HG02759 (cell line): Measurements from ENCODE around the gene BAIAP2.

Source experiments
- ATAC-seq: cut with Tn5 transposase; IDR thresholded peaks from one replicate; pipeline ENCODE4 v1.9.1; 2021; ENCODE audit warnings: mild to moderate bottlenecking, moderate library complexity; ENCODE audit not compliant: unreplicated experiment

The BAIAP2 gene

GRCh38 chr17:81049372-81049911, 14.5 kb downstream of the BAIAP2 start:
- ATAC-seq = no peak

- no peak for ATAC-seq
These were observed 15.1 kb downstream of the BAIAP2 start for GRCh38 chr17:81049973-81050551.

- no peak for ATAC-seq
These were observed 16.0 kb downstream of the BAIAP2 start for GRCh38 chr17:81050645-81051625.

- ATAC-seq = no peak
These were observed 17.4 kb downstream of the BAIAP2 start for GRCh38 chr17:81052199-81052997.

GRCh38 chr17:81053041-81053970, 18.4 kb downstream of the BAIAP2 start:
- ATAC-seq = no peak

- no peak for ATAC-seq
These were observed 19.4 kb downstream of the BAIAP2 start for GRCh38 chr17:81054308-81054707.

- no peak for ATAC-seq
These were observed 20.0 kb downstream of the BAIAP2 start for GRCh38 chr17:81054881-81055370.

GRCh38 chr17:81056312-81056711, 21.4 kb downstream of the BAIAP2 start:
- no peak for ATAC-seq

- no peak for ATAC-seq
These were observed 22.3 kb downstream of the BAIAP2 start for GRCh38 chr17:81057079-81057730.

- ATAC-seq = no peak
These were observed 22.8 kb downstream of the BAIAP2 start for GRCh38 chr17:81057777-81058176.

- ATAC-seq = no peak
These were observed 23.4 kb downstream of the BAIAP2 start for GRCh38 chr17:81058263-81058871.

- ATAC-seq = no peak
These were observed 24.1 kb downstream of the BAIAP2 start for GRCh38 chr17:81059026-81059425.

GRCh38 chr17:81060416-81060815, 25.5 kb downstream of the BAIAP2 start:
- ATAC-seq = no peak

GRCh38 chr17:81061027-81061735, 26.2 kb downstream of the BAIAP2 start:
- ATAC-seq = no peak

GRCh38 chr17:81062014-81062780, 27.2 kb downstream of the BAIAP2 start:
- no peak for ATAC-seq

GRCh38 chr17:81063106-81064093, 28.4 kb downstream of the BAIAP2 start:
- no peak for ATAC-seq
